GM19035 (cell line): ENCODE results near the gene CT47B1.
"Not testable (repeated sequence)": the region's sequence is repeated elsewhere in the genome, so short reads cannot be mapped to it uniquely, and the experiment has no call there.

Experiments used
- ATAC-seq: cut with Tn5 transposase; IDR thresholded peaks from one replicate; pipeline ENCODE4 v1.9.1; 2021; ENCODE audit not compliant: unreplicated experiment

The CT47B1 gene

GRCh38 chrX:120875766-120876165 lies at the start of gene CT47B1:
CT47B1 (minus strand) TSS chrX:120875866; CDS start chrX:120875670, 196 bp downstream.
- not testable (repeated sequence) for ATAC-seq

- ATAC-seq: no peak
These were observed 748 bp downstream of the CT47B1 start for GRCh38 chrX:120874678-120875557.

GRCh38 chrX:120857240-120857639 lies 18.4 kb downstream of the CT47B1 start:
- ATAC-seq: no peak

- ATAC-seq: no peak
These were observed 34.8 kb downstream of the CT47B1 start for GRCh38 chrX:120840827-120841226.

- ATAC-seq: no peak
These were observed 36.2 kb downstream of the CT47B1 start for GRCh38 chrX:120839491-120839890.

- ATAC-seq: not testable (repeated sequence)
These were observed 48.5 kb downstream of the CT47B1 start for GRCh38 chrX:120827213-120827612.

GRCh38 chrX:120825146-120825545 lies 50.5 kb downstream of the CT47B1 start:
- no peak for ATAC-seq

GRCh38 chrX:120824021-120824420 lies 51.6 kb downstream of the CT47B1 start:
- no peak for ATAC-seq

GRCh38 chrX:120823556-120823955 lies 52.1 kb downstream of the CT47B1 start:
- no peak for ATAC-seq
